Ishikawa (cell line): ENCODE data around the gene KCNJ9.

Source experiments
- CEBPB ChIP-seq: IDR thresholded peaks from 2 replicates; pipeline ENCODE4 v1.6.1; 2012
- EP300 ChIP-seq: IDR thresholded peaks from 2 replicates; pipeline ENCODE4 v1.6.1; 2012; ENCODE audit warnings: borderline replicate concordance
- FOXM1 ChIP-seq: IDR thresholded peaks from 2 replicates; pipeline ENCODE4 v1.6.1; 2012; ENCODE audit warnings: low read depth, borderline replicate concordance
- NFIC ChIP-seq: IDR thresholded peaks from 2 replicates; pipeline ENCODE4 v1.6.1; 2012
- TAF1 ChIP-seq: IDR thresholded peaks from 2 replicates; pipeline ENCODE4 v1.6.1; 2012; ENCODE audit warnings: low read depth, mild to moderate bottlenecking
- TEAD4 ChIP-seq: IDR thresholded peaks from 2 replicates; pipeline ENCODE4 v1.6.1; 2012
- YY1 ChIP-seq: IDR thresholded peaks from 2 replicates; pipeline ENCODE4 v1.6.1; 2012; ENCODE audit warnings: low read depth
- ZBTB7A ChIP-seq: IDR thresholded peaks from 2 replicates; pipeline ENCODE4 v1.6.1; 2012; ENCODE audit warnings: low read depth
- TF ChIP-seq, protein P1 (sequence below): IDR thresholded peaks from 2 replicates; pipeline ENCODE4 v1.6.1; 2012
- TF ChIP-seq, protein P2 (sequence below): IDR thresholded peaks from 2 replicates; pipeline ENCODE4 v1.6.1; 2012; ENCODE audit warnings: low read depth, mild to moderate bottlenecking
- TF ChIP-seq, protein P3 (sequence below): IDR thresholded peaks from 2 replicates; pipeline ENCODE4 v1.6.1; 2012

GRCh38 chr1:160136121-160136925, 55.0 kb downstream of the KCNJ9 start:
- TF ChIP-seq EP300, result no peak
- TF ChIP-seq, protein P1, sequence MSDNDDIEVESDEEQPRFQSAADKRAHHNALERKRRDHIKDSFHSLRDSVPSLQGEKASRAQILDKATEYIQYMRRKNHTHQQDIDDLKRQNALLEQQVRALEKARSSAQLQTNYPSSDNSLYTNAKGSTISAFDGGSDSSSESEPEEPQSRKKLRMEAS, result no peak
- TF ChIP-seq CEBPB, result no peak
- TF ChIP-seq, protein P2, sequence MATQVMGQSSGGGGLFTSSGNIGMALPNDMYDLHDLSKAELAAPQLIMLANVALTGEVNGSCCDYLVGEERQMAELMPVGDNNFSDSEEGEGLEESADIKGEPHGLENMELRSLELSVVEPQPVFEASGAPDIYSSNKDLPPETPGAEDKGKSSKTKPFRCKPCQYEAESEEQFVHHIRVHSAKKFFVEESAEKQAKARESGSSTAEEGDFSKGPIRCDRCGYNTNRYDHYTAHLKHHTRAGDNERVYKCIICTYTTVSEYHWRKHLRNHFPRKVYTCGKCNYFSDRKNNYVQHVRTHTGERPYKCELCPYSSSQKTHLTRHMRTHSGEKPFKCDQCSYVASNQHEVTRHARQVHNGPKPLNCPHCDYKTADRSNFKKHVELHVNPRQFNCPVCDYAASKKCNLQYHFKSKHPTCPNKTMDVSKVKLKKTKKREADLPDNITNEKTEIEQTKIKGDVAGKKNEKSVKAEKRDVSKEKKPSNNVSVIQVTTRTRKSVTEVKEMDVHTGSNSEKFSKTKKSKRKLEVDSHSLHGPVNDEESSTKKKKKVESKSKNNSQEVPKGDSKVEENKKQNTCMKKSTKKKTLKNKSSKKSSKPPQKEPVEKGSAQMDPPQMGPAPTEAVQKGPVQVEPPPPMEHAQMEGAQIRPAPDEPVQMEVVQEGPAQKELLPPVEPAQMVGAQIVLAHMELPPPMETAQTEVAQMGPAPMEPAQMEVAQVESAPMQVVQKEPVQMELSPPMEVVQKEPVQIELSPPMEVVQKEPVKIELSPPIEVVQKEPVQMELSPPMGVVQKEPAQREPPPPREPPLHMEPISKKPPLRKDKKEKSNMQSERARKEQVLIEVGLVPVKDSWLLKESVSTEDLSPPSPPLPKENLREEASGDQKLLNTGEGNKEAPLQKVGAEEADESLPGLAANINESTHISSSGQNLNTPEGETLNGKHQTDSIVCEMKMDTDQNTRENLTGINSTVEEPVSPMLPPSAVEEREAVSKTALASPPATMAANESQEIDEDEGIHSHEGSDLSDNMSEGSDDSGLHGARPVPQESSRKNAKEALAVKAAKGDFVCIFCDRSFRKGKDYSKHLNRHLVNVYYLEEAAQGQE, result no peak
- no peak for TF ChIP-seq NFIC
- TF ChIP-seq, protein P3, sequence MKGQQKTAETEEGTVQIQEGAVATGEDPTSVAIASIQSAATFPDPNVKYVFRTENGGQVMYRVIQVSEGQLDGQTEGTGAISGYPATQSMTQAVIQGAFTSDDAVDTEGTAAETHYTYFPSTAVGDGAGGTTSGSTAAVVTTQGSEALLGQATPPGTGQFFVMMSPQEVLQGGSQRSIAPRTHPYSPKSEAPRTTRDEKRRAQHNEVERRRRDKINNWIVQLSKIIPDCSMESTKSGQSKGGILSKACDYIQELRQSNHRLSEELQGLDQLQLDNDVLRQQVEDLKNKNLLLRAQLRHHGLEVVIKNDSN, result no peak
- TF ChIP-seq ZBTB7A, result no peak
- no peak for TF ChIP-seq TAF1
- TF ChIP-seq FOXM1, result no peak
- no peak for TF ChIP-seq TEAD4
- TF ChIP-seq YY1, result no peak
